ENCODE results near the gene FOXO3.

FOXO3 gene

GRCh38 chr6:108576709-108577108 lies 16.0 kb downstream of the FOXO3 start:
- DNase-seq, result no peak

- DNase-seq, result no peak
These were observed 17.4 kb downstream of the FOXO3 start for GRCh38 chr6:108578166-108578565.

GRCh38 chr6:108578595-108579327 lies 18.0 kb downstream of the FOXO3 start:
- no peak for DNase-seq

- no peak for DNase-seq
These were observed 18.6 kb downstream of the FOXO3 start for GRCh38 chr6:108579328-108579721.

- DNase-seq, result no peak
These were observed 19.9 kb downstream of the FOXO3 start for GRCh38 chr6:108580646-108581045.

GRCh38 chr6:108581237-108581931 lies 20.7 kb downstream of the FOXO3 start:
- DNase-seq, result no peak

- no peak for DNase-seq
These were observed 21.3 kb downstream of the FOXO3 start for GRCh38 chr6:108581932-108582475.

GRCh38 chr6:108582618-108583017 lies 21.9 kb downstream of the FOXO3 start:
- DNase-seq, result no peak

- no peak for DNase-seq
These were observed 23.6 kb downstream of the FOXO3 start for GRCh38 chr6:108584323-108584722.

- DNase-seq, result no peak
These were observed 24.6 kb downstream of the FOXO3 start for GRCh38 chr6:108585359-108585758.

- no peak for DNase-seq
These were observed 25.3 kb downstream of the FOXO3 start for GRCh38 chr6:108585921-108586536.

GRCh38 chr6:108587258-108588059 lies 26.7 kb downstream of the FOXO3 start:
- no peak for DNase-seq

GRCh38 chr6:108588586-108588985 lies 27.9 kb downstream of the FOXO3 start:
- DNase-seq, result no peak

GRCh38 chr6:108589244-108589791 lies 28.6 kb downstream of the FOXO3 start:
- peak; percentile 3 for DNase-seq

- DNase-seq, result no peak
These were observed 30.5 kb downstream of the FOXO3 start for GRCh38 chr6:108591040-108591816.

- peak; percentile 28 for DNase-seq
These were observed 31.9 kb downstream of the FOXO3 start for GRCh38 chr6:108592371-108593337.

- no peak for DNase-seq
These were observed 33.4 kb downstream of the FOXO3 start for GRCh38 chr6:108594151-108594550.

GRCh38 chr6:108594640-108595039 lies 33.9 kb downstream of the FOXO3 start:
- no peak for DNase-seq

- no peak for DNase-seq
These were observed 36.2 kb downstream of the FOXO3 start for GRCh38 chr6:108596956-108597355.

- DNase-seq, result no peak
These were observed 37.0 kb downstream of the FOXO3 start for GRCh38 chr6:108597572-108598304.
